HEK293 (cell line): ENCODE data around the gene TSHR.

ENCODE experiments used
- CTCF ChIP-seq: fragments of 450-650 bp; formaldehyde crosslinking; IDR thresholded peaks from 2 replicates; pipeline ENCODE4 v1.5.1; 2016; ENCODE audit warnings: missing biosample characterization, missing genetic modification characterization
- KLF8 ChIP-seq: fragments of 450-650 bp; formaldehyde crosslinking; IDR thresholded peaks from 2 replicates; pipeline ENCODE4 v1.5.1; 2016; ENCODE audit warnings: missing biosample characterization, missing genetic modification characterization
- SCRT2 ChIP-seq: fragments of 450-650 bp; formaldehyde crosslinking; IDR thresholded peaks from 2 replicates; pipeline ENCODE4 v1.5.1; 2016; ENCODE audit warnings: missing biosample characterization, missing genetic modification characterization
- TCF7L2 ChIP-seq: IDR thresholded peaks from 2 replicates; pipeline ENCODE4 v1.6.1; 2011; ENCODE audit warnings: low read depth, mild to moderate bottlenecking, inconsistent platforms, low read length, moderate library complexity, borderline replicate concordance
- ZBTB17 ChIP-seq: fragments of 450-650 bp; formaldehyde crosslinking; IDR thresholded peaks from 2 replicates; pipeline ENCODE4 v1.5.1; 2016; ENCODE audit warnings: missing biosample characterization, missing genetic modification characterization
- ZBTB48 ChIP-seq: fragments of 450-650 bp; formaldehyde crosslinking; IDR thresholded peaks from 2 replicates; pipeline ENCODE4 v1.5.1; 2016; ENCODE audit warnings: missing biosample characterization, missing genetic modification characterization
- ZBTB6 ChIP-seq: fragments of 450-650 bp; formaldehyde crosslinking; IDR thresholded peaks from 2 replicates; pipeline ENCODE4 v1.5.1; 2017; ENCODE audit warnings: missing biosample characterization, missing genetic modification characterization
- ZNF112 ChIP-seq: fragments of 450-650 bp; formaldehyde crosslinking; IDR thresholded peaks from 2 replicates; pipeline ENCODE4 v1.5.0; 2017; ENCODE audit warnings: missing biosample characterization, missing genetic modification characterization
- ZNF121 ChIP-seq: fragments of 450-650 bp; formaldehyde crosslinking; IDR thresholded peaks from 2 replicates; pipeline ENCODE4 v1.5.1; 2016; ENCODE audit warnings: missing biosample characterization, missing genetic modification characterization
- ZNF132 ChIP-seq: fragments of 450-650 bp; formaldehyde crosslinking; IDR thresholded peaks from 2 replicates; pipeline ENCODE4 v1.5.1; 2017; ENCODE audit warnings: missing biosample characterization, missing genetic modification characterization, borderline replicate concordance
- ZNF2 ChIP-seq: fragments of 450-650 bp; formaldehyde crosslinking; IDR thresholded peaks from 2 replicates; pipeline ENCODE4 v1.5.1; 2016; ENCODE audit warnings: missing biosample characterization, missing genetic modification characterization
- ZNF202 ChIP-seq: fragments of 450-650 bp; formaldehyde crosslinking; IDR thresholded peaks from 2 replicates; pipeline ENCODE4 v1.5.1; 2016; ENCODE audit warnings: missing biosample characterization, missing genetic modification characterization, borderline replicate concordance
- ZNF266 ChIP-seq: fragments of 450-650 bp; formaldehyde crosslinking; IDR thresholded peaks from 2 replicates; pipeline ENCODE4 v1.5.1; 2016; ENCODE audit warnings: missing biosample characterization, missing genetic modification characterization, low read depth
- ZNF335 ChIP-seq: fragments of 450-650 bp; formaldehyde crosslinking; conservative IDR thresholded peaks from 2 replicates; pipeline ENCODE4 v1.5.1; 2016; ENCODE audit warnings: missing biosample characterization, missing genetic modification characterization
- ZNF350 ChIP-seq: fragments of 450-650 bp; formaldehyde crosslinking; IDR thresholded peaks from 2 replicates; pipeline ENCODE4 v1.5.0; 2017; ENCODE audit warnings: missing biosample characterization, mild to moderate bottlenecking, missing genetic modification characterization
- ZNF488 ChIP-seq: fragments of 450-650 bp; formaldehyde crosslinking; IDR thresholded peaks from 2 replicates; pipeline ENCODE4 v1.5.1; 2016; ENCODE audit warnings: missing biosample characterization, missing genetic modification characterization
- ZNF518A ChIP-seq: fragments of 450-650 bp; formaldehyde crosslinking; conservative IDR thresholded peaks from 2 replicates; pipeline ENCODE4 v1.5.1; 2016; ENCODE audit warnings: low read depth, missing biosample characterization, missing genetic modification characterization
- ZNF585B ChIP-seq: fragments of 450-650 bp; formaldehyde crosslinking; IDR thresholded peaks from 2 replicates; pipeline ENCODE4 v1.5.1; 2016; ENCODE audit warnings: missing biosample characterization, missing genetic modification characterization
- ZNF704 ChIP-seq: fragments of 450-650 bp; formaldehyde crosslinking; IDR thresholded peaks from 2 replicates; pipeline ENCODE4 v1.5.1; 2016; ENCODE audit warnings: missing biosample characterization, missing genetic modification characterization
- ZNF76 ChIP-seq: fragments of 450-650 bp; formaldehyde crosslinking; IDR thresholded peaks from 2 replicates; pipeline ENCODE4; 2016; ENCODE audit warnings: low read depth, missing biosample characterization, missing genetic modification characterization, borderline replicate concordance
- ZNF843 ChIP-seq: fragments of 450-650 bp; formaldehyde crosslinking; IDR thresholded peaks from 2 replicates; pipeline ENCODE4 v1.5.1; 2016; ENCODE audit warnings: missing biosample characterization, missing genetic modification characterization
- TF ChIP-seq, protein P1 (sequence below): fragments of 450-650 bp; formaldehyde crosslinking; IDR thresholded peaks from 2 replicates; pipeline ENCODE4 v1.5.1; 2016; ENCODE audit warnings: missing biosample characterization, missing genetic modification characterization
- TF ChIP-seq, protein P2 (sequence below): fragments of 450-650 bp; formaldehyde crosslinking; IDR thresholded peaks from 2 replicates; pipeline ENCODE4 v1.5.1; 2017; ENCODE audit warnings: missing biosample characterization, missing genetic modification characterization

TSHR gene

GRCh38 chr14:80987235-80988032, 32.0 kb downstream of the TSHR start (continued):
- TF ChIP-seq ZNF121 (no peak), ZNF112 (no peak), ZBTB6 (tag by site-specific recombination) (no peak; the same call in 1 of the 2 replicates), ZNF350 (no peak), ZNF2 (peak; percentile 32; the same call in 1 of the 2 replicates), KLF8 (no peak), ZNF335 (0 out of 2 replicates have a peak, but pooled peaks have one; percentile 30), ZBTB17 (tag by site-specific recombination) (peak; percentile 59; the same call in 1 of the 2 replicates), ZNF488 (tag by site-specific recombination) (no peak), SCRT2 (tag by site-specific recombination) (peak; percentile 61; the same call in 1 of the 2 replicates), ZNF843 (tag by site-specific recombination) (no peak), ZNF266 (no peak), ZNF76 (tag by site-specific recombination) (peak; percentile 74), CTCF (tag by site-specific recombination) (peak; percentile 77), ZNF704 (tag by site-specific recombination) (no peak), ZNF585B (tag by site-specific recombination) (no peak), ZNF132 (tag by site-specific recombination) (no peak), ZBTB48 (tag by site-specific recombination) (no peak), ZNF518A (peak; percentile 36; the same call in 1 of the 2 replicates), TCF7L2 (no peak), ZNF202 (tag by site-specific recombination) (no peak)
- TF ChIP-seq, protein P1, sequence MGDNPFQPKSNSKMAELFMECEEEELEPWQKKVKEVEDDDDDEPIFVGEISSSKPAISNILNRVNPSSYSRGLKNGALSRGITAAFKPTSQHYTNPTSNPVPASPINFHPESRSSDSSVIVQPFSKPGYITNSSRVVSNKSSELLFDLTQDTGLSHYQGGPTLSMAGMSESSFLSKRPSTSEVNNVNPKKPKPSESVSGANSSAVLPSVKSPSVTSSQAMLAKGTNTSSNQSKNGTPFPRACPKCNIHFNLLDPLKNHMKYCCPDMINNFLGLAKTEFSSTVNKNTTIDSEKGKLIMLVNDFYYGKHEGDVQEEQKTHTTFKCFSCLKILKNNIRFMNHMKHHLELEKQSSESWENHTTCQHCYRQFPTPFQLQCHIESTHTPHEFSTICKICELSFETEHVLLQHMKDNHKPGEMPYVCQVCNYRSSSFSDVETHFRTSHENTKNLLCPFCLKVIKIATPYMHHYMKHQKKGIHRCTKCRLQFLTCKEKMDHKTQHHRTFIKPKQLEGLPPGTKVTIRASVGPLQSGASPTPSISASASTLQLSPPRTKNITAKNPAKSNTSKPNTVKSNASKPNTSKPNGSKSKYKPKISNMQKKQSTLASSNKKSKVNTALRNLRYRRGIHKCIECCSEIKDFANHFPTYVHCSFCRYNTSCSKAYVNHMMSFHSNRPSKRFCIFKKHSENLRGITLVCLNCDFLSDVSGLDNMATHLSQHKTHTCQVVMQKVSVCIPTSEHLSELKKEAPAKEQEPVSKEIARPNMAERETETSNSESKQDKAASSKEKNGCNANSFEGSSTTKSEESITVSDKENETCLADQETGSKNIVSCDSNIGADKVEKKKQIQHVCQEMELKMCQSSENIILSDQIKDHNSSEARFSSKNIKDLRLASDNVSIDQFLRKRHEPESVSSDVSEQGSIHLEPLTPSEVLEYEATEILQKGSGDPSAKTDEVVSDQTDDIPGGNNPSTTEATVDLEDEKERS (tag by site-specific recombination) = no peak
- TF ChIP-seq, protein P2, sequence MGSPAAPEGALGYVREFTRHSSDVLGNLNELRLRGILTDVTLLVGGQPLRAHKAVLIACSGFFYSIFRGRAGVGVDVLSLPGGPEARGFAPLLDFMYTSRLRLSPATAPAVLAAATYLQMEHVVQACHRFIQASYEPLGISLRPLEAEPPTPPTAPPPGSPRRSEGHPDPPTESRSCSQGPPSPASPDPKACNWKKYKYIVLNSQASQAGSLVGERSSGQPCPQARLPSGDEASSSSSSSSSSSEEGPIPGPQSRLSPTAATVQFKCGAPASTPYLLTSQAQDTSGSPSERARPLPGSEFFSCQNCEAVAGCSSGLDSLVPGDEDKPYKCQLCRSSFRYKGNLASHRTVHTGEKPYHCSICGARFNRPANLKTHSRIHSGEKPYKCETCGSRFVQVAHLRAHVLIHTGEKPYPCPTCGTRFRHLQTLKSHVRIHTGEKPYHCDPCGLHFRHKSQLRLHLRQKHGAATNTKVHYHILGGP (tag by site-specific recombination) = no peak
